T-helper 9 cell (primary cell): ENCODE data around the gene RBP3.

ENCODE experiments used
- DNase-seq: peaks from one replicate; pipeline ENCODE4 v3.0.0-alpha.2; 2020

Gene RBP3

GRCh38 chr10:47319784-47320183 is 28.4 kb upstream of the RBP3 start:
- no peak for DNase-seq

DNA sequence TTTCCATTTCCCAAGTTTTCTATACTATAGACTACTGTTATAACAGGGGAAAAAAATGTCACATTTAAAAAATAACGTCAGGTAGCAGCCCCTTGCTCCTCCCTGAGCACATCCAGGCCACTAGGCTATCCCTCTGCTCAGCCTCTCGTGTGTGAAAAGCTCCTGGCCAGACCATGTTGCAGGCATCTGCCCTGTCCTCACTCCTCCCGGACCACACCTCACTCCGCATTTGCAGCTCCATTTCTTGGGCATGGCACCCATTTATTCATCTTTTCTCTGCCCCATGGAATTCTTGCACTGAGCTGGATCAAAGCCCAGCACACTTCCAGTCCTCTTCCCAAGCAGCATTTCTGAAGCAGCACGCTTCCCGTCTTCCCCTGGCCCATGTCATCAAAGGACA is 27.4 kb upstream of the RBP3 start:
- DNase-seq, result no peak

- no peak for DNase-seq
These were observed 26.5 kb upstream of the RBP3 start for GRCh38 chr10:47321521-47322195.

DNA sequence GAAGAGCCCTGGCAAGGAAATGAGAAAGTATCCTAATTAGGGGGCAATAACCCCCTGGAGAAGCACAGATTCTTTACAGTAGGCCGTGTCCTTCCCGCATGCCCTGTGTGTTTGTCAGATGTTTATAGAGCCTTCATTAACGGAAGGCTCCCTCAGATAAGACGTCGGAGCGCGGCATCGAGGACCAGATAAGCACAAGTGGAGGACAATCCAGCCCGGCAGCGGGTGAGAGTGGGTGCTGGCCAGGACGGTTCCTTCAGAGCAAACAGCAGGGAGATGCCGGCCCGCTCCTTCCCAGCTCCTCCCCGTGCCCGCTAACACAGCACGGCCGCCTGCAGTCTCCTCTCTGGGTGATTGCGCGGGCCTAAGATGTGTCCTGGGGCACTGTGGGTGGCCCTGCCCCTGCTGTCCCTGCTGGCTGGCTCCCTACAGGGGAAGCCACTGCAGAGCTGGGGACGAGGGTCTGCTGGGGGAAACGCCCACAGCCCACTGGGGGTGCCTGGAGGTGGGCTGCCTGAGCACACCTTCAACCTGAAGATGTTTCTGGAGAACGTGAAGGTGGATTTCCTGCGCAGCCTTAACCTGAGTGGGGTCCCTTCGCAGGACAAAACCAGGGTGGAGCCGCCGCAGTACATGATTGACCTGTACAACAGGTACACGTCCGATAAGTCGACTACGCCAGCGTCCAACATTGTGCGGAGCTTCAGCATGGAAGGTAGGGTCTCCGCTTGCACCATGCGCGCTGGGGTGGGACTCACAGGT is 25.7 kb upstream of the RBP3 start, which contains the start of gene GDF2:
TSS of gene GDF2 (plus strand) at position 155 of the 762 bp plus-strand sequence. CDS start at position 370, 215 bp downstream.
- no peak for DNase-seq

- no peak for DNase-seq
These were observed 25.1 kb upstream of the RBP3 start for GRCh38 chr10:47323087-47323486.

GRCh38 chr10:47323636-47324296 is 24.4 kb upstream of the RBP3 start:
- no peak for DNase-seq

DNA sequence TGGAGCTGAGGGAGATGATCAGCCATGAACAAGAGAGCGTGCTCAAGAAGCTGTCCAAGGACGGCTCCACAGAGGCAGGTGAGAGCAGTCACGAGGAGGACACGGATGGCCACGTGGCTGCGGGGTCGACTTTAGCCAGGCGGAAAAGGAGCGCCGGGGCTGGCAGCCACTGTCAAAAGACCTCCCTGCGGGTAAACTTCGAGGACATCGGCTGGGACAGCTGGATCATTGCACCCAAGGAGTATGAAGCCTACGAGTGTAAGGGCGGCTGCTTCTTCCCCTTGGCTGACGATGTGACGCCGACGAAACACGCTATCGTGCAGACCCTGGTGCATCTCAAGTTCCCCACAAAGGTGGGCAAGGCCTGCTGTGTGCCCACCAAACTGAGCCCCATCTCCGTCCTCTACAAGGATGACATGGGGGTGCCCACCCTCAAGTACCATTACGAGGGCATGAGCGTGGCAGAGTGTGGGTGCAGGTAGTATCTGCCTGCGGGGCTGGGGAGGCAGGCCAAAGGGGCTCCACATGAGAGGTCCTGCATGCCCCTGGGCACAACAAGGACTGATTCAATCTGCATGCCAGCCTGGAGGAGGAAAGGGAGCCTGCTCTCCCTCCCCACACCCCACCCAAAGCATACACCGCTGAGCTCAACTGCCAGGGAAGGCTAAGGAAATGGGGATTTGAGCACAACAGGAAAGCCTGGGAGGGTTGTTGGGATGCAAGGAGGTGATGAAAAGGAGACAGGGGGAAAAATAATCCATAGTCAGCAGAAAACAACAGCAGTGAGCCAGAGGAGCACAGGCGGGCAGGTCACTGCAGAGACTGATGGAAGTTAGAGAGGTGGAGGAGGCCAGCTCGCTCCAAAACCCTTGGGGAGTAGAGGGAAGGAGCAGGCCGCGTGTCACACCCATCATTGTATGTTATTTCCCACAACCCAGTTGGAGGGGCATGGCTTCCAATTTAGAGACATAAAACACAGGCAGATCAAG is 22.6 kb upstream of the RBP3 start:
- no peak for DNase-seq

- DNase-seq, result no peak
These were observed 21.7 kb upstream of the RBP3 start for GRCh38 chr10:47326306-47326926.

DNA sequence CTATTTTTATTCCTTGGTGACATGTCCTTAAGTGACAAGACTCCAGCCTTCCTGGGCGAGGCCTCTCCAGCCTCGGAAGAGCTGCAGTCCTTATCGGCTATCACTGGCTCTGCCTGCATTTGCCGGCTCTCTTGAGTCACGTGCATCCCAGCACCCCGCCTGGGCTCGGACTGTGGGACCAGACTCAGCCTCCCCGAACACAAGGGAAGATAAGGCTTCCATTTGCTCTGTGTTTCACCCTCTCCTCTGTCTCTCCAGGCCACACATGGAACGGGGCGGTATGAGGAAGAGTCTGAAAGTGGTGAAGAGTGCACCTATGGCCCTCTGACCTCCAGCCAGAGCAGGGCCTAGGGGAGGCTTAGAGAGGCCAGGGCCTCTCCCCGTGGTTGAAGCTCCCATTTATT is 21.2 kb upstream of the RBP3 start:
- no peak for DNase-seq

- DNase-seq, result no peak
These were observed 18.3 kb upstream of the RBP3 start for GRCh38 chr10:47329855-47330254.

DNA sequence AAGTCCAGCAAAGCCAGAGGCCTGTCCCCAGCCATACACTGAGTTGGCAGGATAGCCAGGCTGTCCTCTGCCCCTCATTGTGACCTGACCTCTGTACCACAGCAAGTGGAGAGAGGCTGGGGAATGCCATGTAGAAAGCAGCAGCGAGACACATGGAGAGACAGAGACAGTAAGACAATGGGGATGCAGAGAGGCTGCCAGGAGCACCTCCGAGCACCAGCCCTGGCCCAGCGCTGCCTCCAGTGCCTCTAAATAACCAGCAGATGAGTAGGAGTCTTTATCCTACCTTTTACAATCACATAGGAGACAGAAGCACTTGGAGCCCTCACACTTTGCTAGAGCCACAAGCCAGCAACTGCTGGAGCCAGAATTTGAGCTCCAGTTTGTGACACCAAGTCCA is 17.8 kb upstream of the RBP3 start:
- DNase-seq, result no peak

- no peak for DNase-seq
These were observed 17.4 kb upstream of the RBP3 start for GRCh38 chr10:47330804-47331203.

- DNase-seq, result no peak
These were observed 16.7 kb upstream of the RBP3 start for GRCh38 chr10:47331491-47331890.

GRCh38 chr10:47331954-47332353 is 16.2 kb upstream of the RBP3 start:
- no peak for DNase-seq

- no peak for DNase-seq
These were observed 15.8 kb upstream of the RBP3 start for GRCh38 chr10:47332371-47332770.

- no peak for DNase-seq
These were observed 15.2 kb upstream of the RBP3 start for GRCh38 chr10:47332946-47333345.

GRCh38 chr10:47333532-47333931 is 14.6 kb upstream of the RBP3 start:
- no peak for DNase-seq

DNA sequence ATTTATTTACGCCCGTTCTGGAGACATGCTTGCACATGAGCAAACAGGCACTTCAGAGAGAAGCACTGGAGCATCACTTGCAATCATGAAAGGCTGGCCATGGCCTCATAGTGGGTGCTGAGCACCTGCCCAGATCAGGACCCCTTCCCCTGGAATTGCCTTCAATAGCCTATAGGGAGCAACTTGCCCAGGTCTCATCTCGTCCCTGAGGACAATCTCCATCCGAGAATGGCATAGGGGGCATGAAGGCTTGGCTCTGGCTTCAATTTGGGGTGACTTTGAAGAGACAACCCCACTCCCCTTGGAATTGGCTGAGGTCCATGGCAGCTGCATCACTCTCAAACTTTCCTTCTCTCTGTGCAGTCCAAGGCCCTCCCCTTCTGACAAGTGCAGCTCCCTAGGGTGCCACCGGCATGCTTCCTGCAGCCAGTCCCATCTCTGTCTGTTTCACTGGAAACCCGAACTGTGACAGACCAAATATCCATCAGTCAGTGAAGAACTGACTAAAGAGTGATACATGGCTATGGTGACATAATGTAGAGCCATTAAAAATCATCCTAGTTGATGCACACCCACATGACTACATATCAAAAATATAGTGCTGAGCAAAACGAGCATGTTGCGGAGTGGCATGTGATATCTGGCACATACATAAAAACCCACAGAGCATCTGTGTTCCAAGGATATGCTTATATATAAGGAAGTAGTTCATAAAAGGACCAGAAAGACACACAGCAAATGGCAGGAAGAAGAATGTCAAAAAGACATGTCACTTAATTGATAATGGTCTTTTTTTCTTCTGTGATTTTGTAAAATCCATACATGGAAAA is 13.5 kb upstream of the RBP3 start:
- no peak for DNase-seq

DNA sequence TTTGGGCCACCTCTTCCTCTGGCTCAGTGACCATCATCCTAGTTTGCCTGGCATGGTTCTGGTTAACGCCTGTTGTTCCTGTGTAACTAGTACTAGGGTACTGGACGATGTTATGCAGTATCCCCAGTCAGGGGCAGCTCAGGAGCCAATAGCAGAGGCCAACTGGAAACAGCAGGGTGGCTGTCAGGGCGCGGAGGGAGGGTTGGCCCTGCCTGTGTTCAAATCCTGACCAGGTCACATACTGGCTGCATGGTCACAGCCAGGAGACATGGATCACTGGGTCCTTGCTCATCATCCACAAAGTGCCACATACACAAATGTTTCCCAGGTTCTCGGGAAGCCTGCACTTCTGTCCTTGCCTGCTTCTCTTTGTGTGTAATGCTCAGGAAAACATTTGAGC is 12.3 kb upstream of the RBP3 start:
- DNase-seq, result no peak

DNA sequence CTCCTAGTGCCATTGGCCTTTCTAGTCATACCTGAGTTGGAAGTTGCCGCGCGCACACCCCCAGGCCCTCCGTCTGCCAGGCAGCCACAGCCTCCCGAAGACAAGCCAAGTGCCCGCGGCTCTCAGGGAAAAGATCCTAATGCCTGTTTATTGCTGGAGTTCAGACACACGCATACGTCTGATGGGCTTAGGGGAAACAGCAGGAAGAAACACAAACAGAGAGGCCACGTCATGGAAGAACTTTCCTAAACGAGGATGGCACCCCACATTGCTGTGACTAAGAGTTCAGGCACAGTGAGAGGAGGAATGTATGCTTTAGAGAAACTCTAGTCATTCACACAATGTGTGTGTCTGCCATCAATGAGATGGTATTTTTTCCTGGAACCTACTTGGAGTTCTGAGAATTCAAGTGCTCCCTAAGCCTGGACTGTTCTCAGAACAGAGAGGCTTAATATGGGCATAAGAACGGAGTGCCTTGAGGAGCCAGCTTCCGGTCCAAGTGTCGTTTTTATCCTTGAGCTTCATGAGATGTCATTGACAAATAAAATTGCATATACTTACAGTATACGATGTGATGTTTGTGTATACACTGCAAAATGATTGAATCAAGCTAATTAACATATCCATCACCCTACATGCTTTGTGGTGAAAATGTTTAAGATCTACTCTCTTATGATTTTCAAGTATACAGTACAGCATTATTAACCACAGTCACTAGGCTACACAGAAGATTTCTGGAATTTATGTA is 11.6 kb upstream of the RBP3 start:
- DNase-seq, result no peak
